Islet precursor cell (in vitro differentiated cells): ENCODE results near the gene TAF1L.
"Not testable (repeated sequence)": the region's sequence is repeated elsewhere in the genome, so short reads cannot be mapped to it uniquely, and the experiment has no call there.

ENCODE experiments used
- DNase-seq: peaks from one replicate; pipeline ENCODE4 v3.0.0-alpha.2; 2018

Gene TAF1L

GRCh38 chr9:32635362-32635761 lies at the start of gene TAF1L:
Gene TAF1L (minus strand): TSS chr9:32635669. CDS start chr9:32635579, 90 bp downstream.
- DNase-seq, result no peak

GRCh38 chr9:32681751-32682150 lies 46.3 kb upstream of the TAF1L start:
- no peak for DNase-seq

- no peak for DNase-seq
These were observed 42.5 kb upstream of the TAF1L start for GRCh38 chr9:32677931-32678330.

- no peak for DNase-seq
These were observed 37.0 kb upstream of the TAF1L start for GRCh38 chr9:32672469-32672868.

- DNase-seq, result no peak
These were observed 35.9 kb upstream of the TAF1L start for GRCh38 chr9:32671333-32671732.

GRCh38 chr9:32665101-32665500 lies 29.6 kb upstream of the TAF1L start:
- DNase-seq, result no peak

- no peak for DNase-seq
These were observed 28.3 kb upstream of the TAF1L start for GRCh38 chr9:32663741-32664140.

- no peak for DNase-seq
These were observed 12.2 kb upstream of the TAF1L start for GRCh38 chr9:32647671-32648070.

- DNase-seq, result peak; percentile 68
These were observed 9.2 kb upstream of the TAF1L start for GRCh38 chr9:32644698-32645097.

GRCh38 chr9:32633151-32633550 lies 2.3 kb downstream of the TAF1L start:
- DNase-seq, result not testable (repeated sequence)

GRCh38 chr9:32631991-32632390 lies 3.5 kb downstream of the TAF1L start:
- no peak for DNase-seq

- DNase-seq, result no peak
These were observed 8.0 kb downstream of the TAF1L start for GRCh38 chr9:32627394-32627954.

- DNase-seq, result no peak
These were observed 10.1 kb downstream of the TAF1L start for GRCh38 chr9:32625320-32625719.

- no peak for DNase-seq
These were observed 12.5 kb downstream of the TAF1L start for GRCh38 chr9:32622948-32623347.

GRCh38 chr9:32618261-32618660 lies 17.2 kb downstream of the TAF1L start:
- DNase-seq, result no peak

- no peak for DNase-seq
These were observed 28.7 kb downstream of the TAF1L start for GRCh38 chr9:32606811-32607210.

GRCh38 chr9:32603914-32604852 lies 31.3 kb downstream of the TAF1L start:
- peak; percentile 56 for DNase-seq

- not testable (repeated sequence) for DNase-seq
These were observed 36.4 kb downstream of the TAF1L start for GRCh38 chr9:32599021-32599420.

GRCh38 chr9:32596936-32597335 lies 38.5 kb downstream of the TAF1L start:
- no peak for DNase-seq

- DNase-seq, result no peak
These were observed 39.2 kb downstream of the TAF1L start for GRCh38 chr9:32596096-32596865.

- DNase-seq, result peak; percentile 61
These were observed 44.6 kb downstream of the TAF1L start for GRCh38 chr9:32590898-32591297.

GRCh38 chr9:32590476-32590875 lies 45.0 kb downstream of the TAF1L start:
- no peak for DNase-seq

- no peak for DNase-seq
These were observed 46.3 kb downstream of the TAF1L start for GRCh38 chr9:32589083-32589723.
